SIG-M5 (cell line): ENCODE results near the gene HABP4.

Experiments used
- DNase-seq: peaks from one replicate; lab custom pipeline; 2025; lab: John Stamatoyannopoulos, UW

The HABP4 gene

DNA sequence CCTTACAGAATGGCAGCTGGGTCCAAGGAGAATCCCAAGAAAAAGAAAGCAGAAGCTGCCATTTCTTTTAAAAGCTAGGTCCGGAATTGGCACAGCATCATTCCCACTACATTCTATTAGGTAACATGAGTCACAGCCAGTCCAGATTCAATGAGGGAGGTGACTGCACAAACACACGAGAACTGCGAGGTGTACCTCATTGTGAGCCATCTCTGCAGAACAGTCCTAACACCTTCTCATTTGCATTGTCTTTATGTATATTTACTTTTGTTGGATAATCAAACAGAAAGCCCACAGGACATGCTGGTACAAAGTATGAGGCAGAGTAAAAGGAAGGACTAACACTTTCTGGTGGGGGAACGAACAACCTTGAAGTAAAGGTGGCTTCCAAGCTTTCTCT, 14.6 kb upstream of the HABP4 start:
- no peak for DNase-seq

GRCh38 chr9:96436063-96436455, 13.9 kb upstream of the HABP4 start:
- no peak for DNase-seq

- no peak for DNase-seq
Observed at GRCh38 chr9:96436456-96437126, 13.4 kb upstream of the HABP4 start.

- DNase-seq = no peak
Observed at GRCh38 chr9:96437454-96437853, 12.5 kb upstream of the HABP4 start.

DNA sequence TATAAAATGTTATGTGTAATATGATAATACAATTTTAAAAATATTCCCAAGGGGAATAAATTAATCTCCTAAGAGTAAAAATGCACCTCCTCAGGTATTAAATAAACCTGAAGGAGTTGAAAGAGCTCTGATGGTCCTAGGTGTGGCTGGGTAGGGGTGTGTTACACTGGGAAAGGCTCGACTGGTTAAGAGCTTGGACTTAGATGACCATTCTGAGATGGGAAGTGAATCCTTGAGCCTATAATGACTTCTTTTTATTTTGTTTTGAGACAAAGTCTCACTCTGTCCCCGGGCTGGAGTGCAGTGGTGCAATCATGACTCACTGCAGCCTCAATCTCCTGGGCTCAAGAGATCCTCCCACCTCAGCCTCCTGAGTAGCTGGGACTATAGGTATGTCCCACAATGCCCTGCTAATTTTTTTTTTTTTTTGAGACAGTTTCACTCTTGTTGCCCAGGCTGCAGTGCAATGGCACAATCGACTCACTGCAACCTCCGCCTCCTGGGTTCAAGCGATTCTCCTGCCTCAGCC, 9.2 kb upstream of the HABP4 start:
- DNase-seq = no peak

DNA sequence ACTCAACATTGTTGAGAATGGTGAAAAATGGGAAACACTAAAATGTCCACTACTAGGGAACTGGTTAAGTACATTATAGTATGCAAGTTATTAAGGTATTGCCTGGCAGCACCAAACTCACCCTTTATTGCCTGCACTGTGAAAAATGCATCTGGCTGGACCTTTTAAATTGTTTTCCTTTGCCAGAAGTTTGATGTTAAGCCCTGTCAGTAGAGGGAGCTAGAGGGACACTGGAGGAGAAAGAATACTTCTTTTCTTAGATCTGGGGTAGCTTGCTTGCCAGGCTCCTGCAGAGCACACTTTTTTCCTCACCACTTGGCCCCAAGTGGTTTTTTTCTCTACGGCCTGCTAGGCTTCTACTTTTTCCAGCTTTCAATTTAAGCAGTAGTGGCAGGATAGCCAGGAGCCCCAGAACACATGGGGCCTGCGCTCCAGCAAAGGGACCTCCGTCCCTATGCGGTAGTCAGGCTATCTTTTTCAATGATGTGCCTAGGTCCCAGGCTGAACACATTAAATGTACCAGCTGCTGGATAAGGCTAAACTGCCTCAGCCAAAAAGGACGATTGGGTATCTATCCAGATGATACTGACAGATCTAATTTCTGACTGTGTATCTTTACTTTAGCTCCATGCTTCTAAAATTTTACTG, 8.0 kb upstream of the HABP4 start:
- DNase-seq = no peak

GRCh38 chr9:96442491-96442890, 7.5 kb upstream of the HABP4 start:
- DNase-seq = peak; percentile 26

DNA sequence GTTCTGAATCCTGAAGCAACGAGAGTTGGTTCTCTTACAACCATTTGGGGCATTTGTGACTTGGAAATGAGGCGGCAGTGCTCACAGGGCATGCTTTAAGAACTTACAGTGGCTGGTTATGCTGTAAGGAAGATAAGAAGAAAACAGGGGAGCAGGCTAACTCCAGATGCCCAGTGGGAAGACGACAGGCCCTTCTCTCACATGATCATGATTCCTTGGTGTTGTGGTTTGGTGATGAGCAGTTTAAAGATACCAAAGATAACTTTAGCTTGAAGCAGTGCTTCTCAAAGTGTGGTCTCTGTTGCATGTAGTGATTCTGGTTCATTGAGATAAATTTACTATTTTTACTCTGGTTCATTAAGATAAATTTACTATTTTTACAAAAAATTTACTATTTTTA, 2.6 kb upstream of the HABP4 start:
- DNase-seq = no peak

DNA sequence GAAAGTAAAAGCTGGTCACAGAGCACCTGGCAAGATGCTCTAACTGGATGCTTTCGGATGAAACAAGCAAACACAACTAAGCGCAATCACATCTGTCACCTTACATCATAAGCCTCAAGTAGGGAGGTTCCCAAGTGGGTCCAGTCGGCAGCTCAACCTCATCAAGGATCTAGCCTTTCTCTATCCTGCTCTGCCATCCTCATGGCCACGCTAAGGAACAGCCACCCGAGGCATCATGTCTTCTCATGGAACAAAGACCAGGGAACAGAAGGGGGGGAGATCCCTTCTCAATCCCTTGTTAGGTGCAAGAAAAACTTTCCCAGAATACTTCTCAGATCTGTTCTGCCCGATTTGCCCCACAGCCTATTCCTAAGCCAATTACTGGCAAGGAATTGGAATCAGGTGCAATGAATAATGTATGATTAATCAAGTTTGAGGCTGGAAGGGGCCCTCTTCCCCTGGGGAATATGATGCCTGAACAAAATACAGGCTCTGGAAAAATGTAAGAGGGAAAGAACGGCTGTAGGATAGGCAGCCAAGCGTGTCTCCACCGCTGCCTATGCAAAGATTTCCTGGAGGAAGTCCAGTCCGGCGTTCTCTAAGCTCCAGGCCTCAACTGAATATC, 1.3 kb upstream of the HABP4 start:
- DNase-seq = no peak

DNA sequence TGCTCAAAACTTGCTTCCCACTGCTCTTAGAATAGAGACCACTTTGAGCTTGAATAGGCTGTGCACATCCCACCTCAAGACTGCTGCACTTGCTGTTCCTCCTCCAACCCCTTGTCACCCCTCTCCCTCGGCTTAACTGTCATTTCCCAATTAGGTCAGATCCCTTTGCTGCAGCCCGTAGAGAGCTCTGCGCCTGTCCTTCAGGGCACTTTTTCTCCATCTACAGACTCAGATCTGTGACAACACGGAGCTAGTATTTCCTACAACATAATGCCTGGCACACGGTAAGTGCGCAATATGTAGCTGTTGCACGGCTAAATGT, 485 bp upstream of the HABP4 start:
- DNase-seq = no peak

GRCh38 chr9:96450613-96451528, 902 bp downstream of the HABP4 start:
- no peak for DNase-seq

GRCh38 chr9:96453625-96454024, 3.7 kb downstream of the HABP4 start:
- DNase-seq = no peak

- DNase-seq = no peak
Observed at GRCh38 chr9:96457266-96457665, 7.3 kb downstream of the HABP4 start.

- DNase-seq = no peak
Observed at GRCh38 chr9:96458226-96458625, 8.3 kb downstream of the HABP4 start.

- no peak for DNase-seq
Observed at GRCh38 chr9:96459268-96460007, 9.5 kb downstream of the HABP4 start.

DNA sequence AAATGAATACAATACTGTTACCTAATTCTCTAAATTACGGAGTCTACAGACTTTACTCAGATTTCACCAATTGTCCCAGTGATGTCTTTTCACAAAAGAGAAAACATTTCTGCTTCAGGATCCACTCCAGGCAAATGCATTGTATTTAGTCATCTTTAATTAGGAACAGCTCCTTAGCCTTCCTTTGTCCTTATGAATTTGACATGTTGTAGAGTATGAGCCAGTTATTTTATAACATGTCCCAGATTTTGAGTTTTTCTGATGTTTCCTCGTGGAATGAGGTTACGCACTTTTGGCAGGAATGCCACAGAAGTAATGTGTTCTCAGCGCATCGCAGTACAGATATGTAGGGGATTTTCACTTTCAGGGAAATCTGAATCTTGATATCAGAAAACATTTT, 10.5 kb downstream of the HABP4 start:
- no peak for DNase-seq

GRCh38 chr9:96460882-96461281, 10.9 kb downstream of the HABP4 start:
- DNase-seq = no peak

DNA sequence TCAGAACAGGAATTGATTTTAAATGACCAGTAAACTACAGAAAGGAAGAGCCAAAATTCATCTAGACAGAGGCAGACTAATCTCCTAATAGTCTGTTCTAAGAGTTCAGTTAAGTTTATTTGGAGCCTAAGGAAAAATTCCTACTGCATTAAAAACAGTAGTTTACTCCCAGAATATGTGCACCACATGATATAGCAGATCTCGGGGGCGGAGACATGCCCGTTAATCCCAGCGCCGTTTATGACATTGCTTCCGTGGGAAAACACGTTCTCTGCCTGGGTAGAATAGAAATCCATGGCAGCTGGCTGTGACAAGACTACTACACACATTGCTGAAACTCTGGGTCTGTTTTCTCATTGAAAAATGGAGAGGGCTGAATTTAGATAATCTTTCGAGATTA, 11.4 kb downstream of the HABP4 start:
- DNase-seq = no peak

GRCh38 chr9:96462541-96462940, 12.6 kb downstream of the HABP4 start:
- DNase-seq = no peak

DNA sequence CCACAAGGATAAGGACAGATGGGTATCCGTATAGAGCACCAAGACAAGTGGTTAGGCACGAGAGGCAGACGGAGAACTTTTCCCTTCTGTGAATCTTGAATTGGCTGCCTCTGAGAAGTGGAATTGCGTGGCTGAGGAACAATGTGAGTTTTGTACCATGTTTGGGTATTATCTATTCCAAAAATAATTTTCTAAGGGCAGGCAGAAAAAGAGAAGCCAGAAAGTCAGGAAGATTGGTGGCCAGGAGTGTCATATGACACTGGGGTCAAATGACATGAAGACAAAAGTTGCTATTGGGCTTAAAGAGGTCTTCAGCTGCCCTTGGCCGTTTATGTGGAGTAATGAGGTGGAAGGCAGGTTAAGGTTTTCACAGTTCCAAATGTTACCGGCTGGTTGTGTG, 14.5 kb downstream of the HABP4 start:
- DNase-seq = no peak

GRCh38 chr9:96467784-96468183, 17.8 kb downstream of the HABP4 start:
- DNase-seq = no peak

DNA sequence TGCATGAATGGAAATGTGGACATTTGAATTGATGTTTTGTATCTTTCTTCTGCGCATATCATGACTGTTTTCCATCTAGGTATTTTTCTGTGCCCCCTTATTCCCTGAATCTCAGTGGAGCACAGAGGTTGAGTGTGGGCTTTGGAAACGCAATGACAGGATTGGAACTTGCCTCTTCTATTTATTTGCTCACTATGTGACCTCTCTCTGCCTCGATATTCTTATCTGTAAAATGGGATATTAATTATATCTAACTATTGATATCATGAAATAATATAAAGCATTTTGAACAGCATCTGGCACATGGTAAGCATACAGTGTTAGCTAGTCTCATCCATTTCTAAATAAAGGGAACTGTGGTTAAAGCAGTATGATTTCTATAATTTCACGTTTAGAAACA, 26.0 kb downstream of the HABP4 start:
- DNase-seq = no peak
